ENCODE measurements around the gene TNNC2. TPM values are rescaled to one million over a fixed set of nuclear protein-coding genes. Genes with fewer than 3 reads are reported as not detected.

Gene TNNC2
- total and polyA plus RNA-seq, 2 of the 13 experiments (the other 11 are each of a cell fraction or from before 2014, with no cell fraction given): 1.8 to 4.7 TPM

DNA sequence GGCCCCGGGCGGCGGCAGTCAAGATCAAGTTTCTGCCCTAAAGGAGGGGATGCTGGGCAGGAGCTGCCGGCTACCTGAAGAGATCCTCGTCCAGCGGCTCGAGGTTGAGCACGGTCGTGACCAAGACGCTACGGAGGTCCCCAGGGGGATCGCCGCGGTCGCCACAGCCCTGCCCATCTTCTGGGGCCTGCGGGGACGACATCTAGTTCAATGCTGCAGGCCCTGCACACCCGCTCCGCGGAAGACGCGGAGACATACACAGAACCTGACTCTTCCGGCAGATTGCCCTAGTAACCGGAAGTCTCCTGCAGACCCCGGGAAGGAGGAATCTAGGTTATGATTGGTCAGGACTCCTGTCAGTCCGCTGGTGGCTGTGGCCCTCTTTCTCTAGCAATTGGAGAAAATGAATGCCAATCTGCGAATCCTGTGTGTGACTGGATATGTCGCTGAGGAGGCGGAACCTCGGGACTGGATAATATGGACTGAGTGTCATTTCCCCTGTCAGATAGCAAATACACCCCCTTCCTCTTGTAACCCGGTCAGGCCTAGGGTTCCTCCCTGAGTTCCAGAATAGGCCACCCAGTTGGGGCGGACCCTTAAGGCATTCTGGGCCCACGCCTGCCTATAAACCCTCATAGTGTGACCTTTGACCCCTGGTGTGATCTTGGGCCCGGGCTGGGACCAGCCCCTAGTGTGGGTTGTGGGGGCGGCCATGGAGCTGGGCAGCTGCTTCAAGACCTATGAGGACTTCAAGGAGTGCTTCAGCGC lies 30.2 kb upstream of the TNNC2 start, which contains the start of the genes ACOT8 and ZSWIM3 (continued):
- TF ChIP-seq, protein P1, sequence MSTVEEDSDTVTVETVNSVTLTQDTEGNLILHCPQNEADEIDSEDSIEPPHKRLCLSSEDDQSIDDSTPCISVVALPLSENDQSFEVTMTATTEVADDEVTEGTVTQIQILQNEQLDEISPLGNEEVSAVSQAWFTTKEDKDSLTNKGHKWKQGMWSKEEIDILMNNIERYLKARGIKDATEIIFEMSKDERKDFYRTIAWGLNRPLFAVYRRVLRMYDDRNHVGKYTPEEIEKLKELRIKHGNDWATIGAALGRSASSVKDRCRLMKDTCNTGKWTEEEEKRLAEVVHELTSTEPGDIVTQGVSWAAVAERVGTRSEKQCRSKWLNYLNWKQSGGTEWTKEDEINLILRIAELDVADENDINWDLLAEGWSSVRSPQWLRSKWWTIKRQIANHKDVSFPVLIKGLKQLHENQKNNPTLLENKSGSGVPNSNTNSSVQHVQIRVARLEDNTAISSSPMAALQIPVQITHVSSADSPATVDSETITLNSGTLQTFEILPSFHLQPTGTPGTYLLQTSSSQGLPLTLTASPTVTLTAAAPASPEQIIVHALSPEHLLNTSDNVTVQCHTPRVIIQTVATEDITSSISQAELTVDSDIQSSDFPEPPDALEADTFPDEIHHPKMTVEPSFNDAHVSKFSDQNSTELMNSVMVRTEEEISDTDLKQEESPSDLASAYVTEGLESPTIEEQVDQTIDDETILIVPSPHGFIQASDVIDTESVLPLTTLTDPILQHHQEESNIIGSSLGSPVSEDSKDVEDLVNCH (CRISPR knock-in tag; IDR thresholded peaks at IDR 0.05): no peak
- peak; percentile 15; the same call in 1 of the 2 replicates for TF ChIP-seq ZNF609 (CRISPR knock-in tag; IDR thresholded peaks at IDR 0.05; ENCODE audit: borderline replicate concordance)
- TF ChIP-seq SIN3A (IDR thresholded peaks at IDR 0.05; ENCODE audit: borderline replicate concordance, low read depth, low read length): peak; percentile 90
- no peak for TF ChIP-seq REXO4 (CRISPR knock-in tag; IDR thresholded peaks at IDR 0.05; ENCODE audit: borderline replicate concordance)
- no peak; the same call in 1 of the 2 replicates for TF ChIP-seq KLF13 (CRISPR knock-in tag; IDR thresholded peaks at IDR 0.05)
- TF ChIP-seq THAP8 (CRISPR knock-in tag; IDR thresholded peaks at IDR 0.05; ENCODE audit: borderline replicate concordance): no peak; the same call in 1 of the 2 replicates
- TF ChIP-seq ZNF546 (CRISPR knock-in tag; conservative IDR thresholded peaks at IDR 0.05): peak; percentile 81; the same call in 1 of the 2 replicates
- TF ChIP-seq POLR2AphosphoS2 (IDR thresholded peaks at IDR 0.05; ENCODE audit: low read depth, low read length): no peak
- peak; percentile 25; the same call in 1 of the 2 replicates for TF ChIP-seq ZSCAN21 (CRISPR knock-in tag; IDR thresholded peaks at IDR 0.05; ENCODE audit: borderline replicate concordance)
- TF ChIP-seq CBX1 (IDR thresholded peaks at IDR 0.05; ENCODE audit: low read depth): peak; percentile 23
- TF ChIP-seq, protein P2, sequence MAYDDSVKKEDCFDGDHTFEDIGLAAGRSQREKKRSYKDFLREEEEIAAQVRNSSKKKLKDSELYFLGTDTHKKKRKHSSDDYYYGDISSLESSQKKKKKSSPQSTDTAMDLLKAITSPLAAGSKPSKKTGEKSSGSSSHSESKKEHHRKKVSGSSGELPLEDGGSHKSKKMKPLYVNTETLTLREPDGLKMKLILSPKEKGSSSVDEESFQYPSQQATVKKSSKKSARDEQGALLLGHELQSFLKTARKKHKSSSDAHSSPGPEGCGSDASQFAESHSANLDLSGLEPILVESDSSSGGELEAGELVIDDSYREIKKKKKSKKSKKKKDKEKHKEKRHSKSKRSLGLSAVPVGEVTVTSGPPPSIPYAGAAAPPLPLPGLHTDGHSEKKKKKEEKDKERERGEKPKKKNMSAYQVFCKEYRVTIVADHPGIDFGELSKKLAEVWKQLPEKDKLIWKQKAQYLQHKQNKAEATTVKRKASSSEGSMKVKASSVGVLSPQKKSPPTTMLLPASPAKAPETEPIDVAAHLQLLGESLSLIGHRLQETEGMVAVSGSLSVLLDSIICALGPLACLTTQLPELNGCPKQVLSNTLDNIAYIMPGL (CRISPR knock-in tag; IDR thresholded peaks at IDR 0.05; ENCODE audit: borderline replicate concordance in 1 of 2, low read depth in 1 of 2): peak; percentile 74 to 81
- TF ChIP-seq CEBPG (CRISPR knock-in tag; IDR thresholded peaks at IDR 0.05): peak; percentile 41
- no peak for TF ChIP-seq SP1 (IDR thresholded peaks at IDR 0.05)
- TF ChIP-seq SP1 (CRISPR knock-in tag; IDR thresholded peaks at IDR 0.05): peak; percentile 57
- TF ChIP-seq ZNF556 (CRISPR knock-in tag; IDR thresholded peaks at IDR 0.05; ENCODE audit: borderline replicate concordance): peak; percentile 46; the same call in 1 of the 2 replicates
